Stomach (tissue), 4 donors: Measurements from ENCODE around the gene DYNC1H1.

Experiments
- CTCF ChIP-seq, 7 experiments: fragments of 450-650 bp in 4 of 7; fragments of 200-600 bp in 3 of 7; sonication (generic) in 3 of 7; IDR thresholded peaks; one replicate each; pipeline ENCODE4 v1.5.1; 2016 to 2019; ENCODE audit warnings: antibody characterized with exemption in 7 of 7, control low read depth in 2 of 7, mild to moderate bottlenecking in 1 of 7
- EP300 ChIP-seq: sonication (generic); formaldehyde crosslinking; IDR thresholded peaks from one replicate; pipeline ENCODE4 v1.6.1; 2017; ENCODE audit warnings: antibody characterized with exemption
- POLR2A ChIP-seq, 4 donors: fragments of 450-650 bp; IDR thresholded peaks; one replicate each; pipeline ENCODE4 v1.6.1; 2016; ENCODE audit warnings: antibody characterized with exemption in 4 of 4, control low read depth in 2 of 4, mild to moderate bottlenecking in 1 of 4, moderate library complexity in 1 of 4
- POLR2AphosphoS5 ChIP-seq, 3 donors: sonication (generic); formaldehyde crosslinking; IDR thresholded peaks; one replicate each; pipeline ENCODE4 v1.6.1; 2016; ENCODE audit warnings: antibody characterized with exemption in 3 of 3

GRCh38 chr14:102040153-102040552 is 75.8 kb downstream of the DYNC1H1 start:
- TF ChIP-seq POLR2A (IDR thresholded peaks at IDR 0.05) (no peak), CTCF (IDR thresholded peaks at IDR 0.05) (no peak), POLR2AphosphoS5 (IDR thresholded peaks at IDR 0.05) (no peak), EP300 (no peak)
